Stomach (tissue), 9 donors: Measurements from ENCODE around the gene AKAP13. TPM values are rescaled to one million over a fixed set of nuclear protein-coding genes. Genes with fewer than 3 reads are reported as not detected.

Experiments
- DNase-seq, 2 donors: peaks; one replicate each; pipeline versions ENCODE4 v3.0.0 to v3.0.0-alpha.2; 2013 to 2019
- H3K27ac ChIP-seq, 5 donors: fragments of 200-600 bp in 4 of 5; sonication (generic) in 4 of 5; one replicate each; pipeline ENCODE4 v1.5.1; 2013 to 2019; ENCODE audit warnings: mild to moderate bottlenecking in 1 of 5, moderate library complexity in 1 of 5
- H3K27me3 ChIP-seq, 3 donors: fragments of 200-600 bp; sonication (generic); one replicate each; pipeline ENCODE4 v1.5.1; 2017 to 2019; ENCODE audit warnings: mixed run types in 1 of 3
- H3K36me3 ChIP-seq, 4 donors: fragments of 200-600 bp; sonication (generic); 1 replicate in 3 of 4; 2 replicates in 1 of 4; pipeline ENCODE4 v1.5.1; 2016 to 2019
- H3K4me1 ChIP-seq, 4 donors: fragments of 200-600 bp; sonication (generic); one replicate each; pipeline ENCODE4 v1.5.1; 2016 to 2019
- H3K4me3 ChIP-seq, 4 donors: fragments of 200-600 bp; sonication (generic) in 3 of 4; one replicate each; pipeline ENCODE4 v1.5.1; 2016 to 2019; ENCODE audit warnings: mild to moderate bottlenecking in 1 of 4
- H3K9me3 ChIP-seq, 4 donors: fragments of 200-600 bp; sonication (generic); one replicate each; pipeline ENCODE4 v1.5.1; 2016 to 2019
- CTCF ChIP-seq, 7 experiments: fragments of 450-650 bp in 4 of 7; fragments of 200-600 bp in 3 of 7; sonication (generic) in 3 of 7; IDR thresholded peaks; one replicate each; pipeline ENCODE4 v1.5.1; 2016 to 2019; ENCODE audit warnings: antibody characterized with exemption in 7 of 7, control low read depth in 2 of 7, mild to moderate bottlenecking in 1 of 7
- EP300 ChIP-seq: sonication (generic); formaldehyde crosslinking; IDR thresholded peaks from one replicate; pipeline ENCODE4 v1.6.1; 2017; ENCODE audit warnings: antibody characterized with exemption
- POLR2A ChIP-seq, 4 donors: fragments of 450-650 bp; IDR thresholded peaks; one replicate each; pipeline ENCODE4 v1.6.1; 2016; ENCODE audit warnings: antibody characterized with exemption in 4 of 4, control low read depth in 2 of 4, mild to moderate bottlenecking in 1 of 4, moderate library complexity in 1 of 4
- POLR2AphosphoS5 ChIP-seq, 3 donors: sonication (generic); formaldehyde crosslinking; IDR thresholded peaks; one replicate each; pipeline ENCODE4 v1.6.1; 2016; ENCODE audit warnings: antibody characterized with exemption in 3 of 3
- WGBS, 5 donors: extraction: QIAGEN DNeasy Blood & Tissue Kit in 3 of 5; methylation state at CpG; one replicate each; pipeline versions ENCODE4 v1.1.5 to v1.1.7; 2013 to 2018; 5-methylcytosine and 5-hydroxymethylcytosine counted together
- intact Hi-C: fragments of 100-400 bp; cut with DNase I; formaldehyde crosslinking; loops from one replicate; pipeline ENCODE4 v1.15.1; 2023; ENCODE audit warnings: low total_unique reads
- polyA plus RNA-seq, 3 donors: library from polyadenylated mRNA; stranded (reverse); fragments of 200-250 nt; gene quantifications; one replicate each; pipeline ENCODE4 v1.2.3, GENCODE V29; 2013
- total RNA-seq, 5 donors: library from RNA; depleted of rRNA; stranded (reverse); fragments of >200 nt; gene quantifications; one replicate each; pipeline versions ENCODE4 v1.1.0 to v1.2.3, GENCODE V29; 2014 to 2016
- donor health status: healthy with polysubstance abuse.
- donor health status: Bipolar disorder and iron deficiency.
- donor health status: healthy.

The AKAP13 gene
- total and polyA plus RNA-seq, 8 donors = 33.1 to 395 (median 138) TPM

DNA sequence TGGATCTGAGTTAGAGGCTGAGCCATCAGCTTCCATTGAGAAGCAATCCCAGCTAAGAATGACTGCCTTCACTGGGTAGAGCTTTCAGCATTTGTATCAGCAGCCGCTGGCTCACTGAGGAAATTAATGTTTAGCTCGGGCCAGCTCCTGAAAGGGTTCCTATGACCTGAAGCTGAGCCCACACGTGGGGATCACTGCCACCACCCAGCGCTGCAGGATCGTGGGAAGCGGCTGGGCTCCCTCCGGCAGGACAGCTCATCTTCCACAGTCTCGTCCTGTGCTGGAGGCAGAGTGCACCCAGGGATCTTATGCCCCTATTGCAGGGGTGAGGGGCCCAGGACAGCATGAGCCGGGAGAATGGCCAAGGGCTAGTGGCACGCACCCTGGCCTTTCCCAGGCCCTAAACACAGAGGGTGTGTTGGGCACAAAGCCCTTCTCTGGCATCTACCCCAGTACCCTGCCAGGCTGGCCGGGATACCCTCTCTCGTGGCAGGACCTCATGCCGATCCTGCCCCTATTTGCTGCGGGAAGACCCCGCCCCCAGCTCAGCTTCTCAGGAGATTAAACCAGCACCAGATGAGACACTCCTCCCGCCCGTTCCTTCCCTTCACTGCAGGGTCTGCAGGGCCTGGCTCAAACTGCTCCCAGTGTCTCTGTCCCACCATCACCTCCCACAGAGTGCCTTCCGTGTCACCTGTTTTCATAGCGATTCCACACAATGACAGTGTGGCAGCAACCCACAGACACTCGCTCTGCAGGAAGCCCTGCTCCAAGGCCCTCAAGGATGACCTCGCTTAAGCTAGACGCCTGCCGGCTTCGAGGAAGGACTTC lies 385.8 kb downstream of the AKAP13 start:
- 68 to 81% (median 77%) methylated on average over 20 to 24 of the region's 24 CpGs for WGBS, 5 donors
- Histone ChIP-seq H3K9me3 (no peaks in the 10 kb centered on the region), H3K36me3 (peaks cover 0 to 34% (median 21%) of the 10 kb centered on the region in 4 donors), H3K27me3 (no peaks in the 10 kb centered on the region), H3K4me3 (no peak overlapping the region), H3K27ac (peak overlapping the region in 2 of 5 donors; percentile 25 to 50), H3K4me1 (peaks cover 0 to 62% (median 27%) of the 10 kb centered on the region in 4 donors)
- intact Hi-C loops = no loop called here
- TF ChIP-seq CTCF (IDR thresholded peaks at IDR 0.05) (no peak), EP300 (no peak), POLR2AphosphoS5 (IDR thresholded peaks at IDR 0.05) (no peak), POLR2A (IDR thresholded peaks at IDR 0.05) (no peak)
- DNase-seq = no peak

DNA sequence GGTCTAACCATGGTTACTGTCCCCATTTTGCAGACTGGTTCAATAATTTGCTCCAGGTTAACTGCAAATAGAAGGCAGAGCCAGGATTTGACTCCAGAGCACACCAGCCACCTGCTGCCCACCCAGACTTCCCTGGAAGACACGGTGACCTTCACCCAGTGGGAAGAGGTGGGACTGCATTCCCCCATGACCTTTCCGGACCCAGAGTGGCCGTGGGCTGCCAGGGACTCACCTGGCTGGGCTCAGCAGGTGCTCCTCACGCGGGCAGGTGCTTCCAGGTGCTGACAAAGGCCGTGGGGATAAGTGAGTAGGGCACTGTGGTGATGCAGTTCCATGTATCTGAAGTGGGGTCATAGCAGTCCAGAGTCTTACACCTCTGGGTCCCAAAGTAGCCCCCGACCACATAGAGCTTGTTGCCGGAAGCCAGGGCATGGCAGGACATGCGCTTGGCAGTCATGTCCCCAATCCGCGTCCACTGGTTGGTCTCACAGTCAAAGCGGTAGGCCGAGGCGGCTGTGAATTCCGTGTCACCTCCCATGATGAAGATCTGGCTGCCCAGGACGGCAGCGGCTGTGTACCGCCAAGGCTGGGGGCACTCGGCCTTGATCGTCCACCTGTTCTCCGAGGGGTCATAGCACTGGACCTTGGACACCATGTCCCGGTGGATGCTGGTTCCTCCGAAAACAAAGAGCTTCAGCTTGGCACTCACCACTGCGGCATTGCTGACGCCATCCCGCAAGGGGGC lies 387.6 kb downstream of the AKAP13 start:
- 96 to 100% (median 98%) methylated on average over 3 to 26 of the region's 26 CpGs for WGBS, 5 donors
- Histone ChIP-seq H3K9me3 (no peaks in the 10 kb centered on the region), H3K4me3 (no peak overlapping the region), H3K27ac (no peak overlapping the region), H3K4me1 (peaks cover 6 to 61% (median 29%) of the 10 kb centered on the region in 4 donors), H3K36me3 (peaks cover 0 to 32% (median 21%) of the 10 kb centered on the region in 4 donors), H3K27me3 (no peaks in the 10 kb centered on the region)
- no peak for TF ChIP-seq CTCF (IDR thresholded peaks at IDR 0.05)
- no peak for TF ChIP-seq EP300
- no peak for TF ChIP-seq POLR2AphosphoS5 (IDR thresholded peaks at IDR 0.05)
- no peak for TF ChIP-seq POLR2A (IDR thresholded peaks at IDR 0.05)
- intact Hi-C loops = no loop called here
- DNase-seq = no peak

- no peak overlapping the region for H3K27ac ChIP-seq
- H3K9me3 ChIP-seq = no peaks in the 10 kb centered on the region
- H3K27me3 ChIP-seq = no peaks in the 10 kb centered on the region
- H3K36me3 ChIP-seq = peaks cover 0 to 26% (median 19%) of the 10 kb centered on the region in 4 donors
- TF ChIP-seq EP300 = no peak
- no peak for TF ChIP-seq POLR2AphosphoS5 (IDR thresholded peaks at IDR 0.05)
- no peak for TF ChIP-seq CTCF (IDR thresholded peaks at IDR 0.05)
- TF ChIP-seq POLR2A (IDR thresholded peaks at IDR 0.05) = no peak
- peaks cover 11 to 54% (median 29%) of the 10 kb centered on the region in 4 donors for H3K4me1 ChIP-seq
- WGBS, 5 donors = 90 to 99% (median 98%) methylated on average over 18 to 32 of the region's 32 CpGs
- no peak for DNase-seq
- H3K4me3 ChIP-seq = no peak overlapping the region
- intact Hi-C loops = no loop called here
Measured at GRCh38 chr15:85768595-85769168, 388.3 kb downstream of the AKAP13 start.

DNA sequence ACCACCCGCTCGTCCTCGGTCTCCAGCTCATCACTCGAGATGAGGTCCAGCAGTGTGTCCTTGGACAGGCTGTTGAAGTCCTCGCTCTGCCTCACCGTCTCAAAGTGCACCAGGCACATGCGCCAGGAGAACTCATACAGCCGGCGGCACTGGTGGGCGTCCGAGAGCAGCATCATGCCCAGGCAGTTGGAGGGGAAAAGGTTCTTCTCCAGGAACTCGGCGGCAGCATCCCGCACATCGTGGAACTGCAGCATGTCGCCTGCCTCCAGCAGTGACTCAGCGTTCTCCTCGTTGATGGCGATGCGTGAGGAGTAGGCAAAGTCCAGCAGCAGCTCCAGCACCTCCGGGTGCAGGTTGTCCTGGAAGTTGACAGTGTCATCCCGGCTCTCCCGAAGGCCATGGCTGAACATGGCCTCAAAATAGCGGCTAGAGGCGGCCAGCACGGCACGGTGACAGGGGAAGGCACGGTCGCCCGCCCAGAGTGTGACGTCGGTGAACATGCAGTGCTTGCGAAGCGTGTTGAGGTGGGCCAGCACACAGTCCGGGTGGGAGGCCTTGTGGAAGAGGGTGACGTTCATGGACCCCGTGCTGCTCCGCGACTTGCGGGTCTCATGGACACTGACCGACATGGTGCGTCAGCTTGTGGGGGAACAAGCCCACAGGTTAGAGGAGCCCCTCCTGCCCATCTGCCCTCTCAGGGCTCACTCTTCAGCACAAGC lies 388.9 kb downstream of the AKAP13 start:
- WGBS, 5 donors = 97 to 98% (median 97%) methylated on average over 34 to 42 of the region's 42 CpGs

More for the DNA sequence above, 388.9 kb downstream of the AKAP13 start:
- Histone ChIP-seq H3K9me3 (no peaks in the 10 kb centered on the region), H3K27ac (no peak overlapping the region), H3K4me3 (no peak overlapping the region), H3K27me3 (no peaks in the 10 kb centered on the region), H3K4me1 (peaks cover 11 to 47% (median 26%) of the 10 kb centered on the region in 4 donors), H3K36me3 (peaks cover 0 to 26% (median 19%) of the 10 kb centered on the region in 4 donors)
- no peak for DNase-seq
- intact Hi-C loops = no loop called here
- TF ChIP-seq POLR2A (IDR thresholded peaks at IDR 0.05) (no peak), POLR2AphosphoS5 (IDR thresholded peaks at IDR 0.05) (no peak), CTCF (IDR thresholded peaks at IDR 0.05) (no peak), EP300 (no peak)
